Epidermal melanocyte (primary cell): ENCODE results near the gene HHAT.
"Not testable (repeated sequence)": the region's sequence is repeated elsewhere in the genome, so short reads cannot be mapped to it uniquely, and the experiment has no call there.

ENCODE experiments used
- DNase-seq: peaks from one replicate; pipeline ENCODE4 v3.0.0; 2011; ENCODE audit warnings: low spot score; ENCODE audit not compliant: insufficient read length

The HHAT gene

GRCh38 chr1:210394281-210394821 is 65.6 kb downstream of the HHAT start:
- DNase-seq = no peak

GRCh38 chr1:210396541-210396940 is 67.8 kb downstream of the HHAT start:
- DNase-seq = no peak

- DNase-seq = no peak
These were observed 68.5 kb downstream of the HHAT start for GRCh38 chr1:210397252-210397651.

DNA sequence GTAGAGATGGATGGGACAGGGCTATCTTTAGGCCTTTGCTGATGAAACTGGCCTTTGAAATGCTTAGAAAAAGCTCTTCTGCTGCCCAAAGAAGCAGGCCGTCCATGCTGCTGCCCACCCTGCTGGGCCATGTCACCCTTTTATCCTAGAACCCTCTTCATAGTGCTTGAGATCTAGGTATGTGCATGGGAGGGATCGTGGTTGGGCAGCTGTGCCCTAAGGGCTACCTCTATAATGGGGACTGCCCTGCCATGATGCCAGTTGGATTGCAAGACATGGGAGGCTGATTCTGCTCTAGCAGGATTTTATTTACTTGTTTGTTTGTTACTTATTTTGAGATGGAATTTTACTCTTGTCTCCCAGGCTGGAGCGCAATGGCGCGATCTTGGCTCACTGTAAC is 69.0 kb downstream of the HHAT start:
- DNase-seq = no peak

DNA sequence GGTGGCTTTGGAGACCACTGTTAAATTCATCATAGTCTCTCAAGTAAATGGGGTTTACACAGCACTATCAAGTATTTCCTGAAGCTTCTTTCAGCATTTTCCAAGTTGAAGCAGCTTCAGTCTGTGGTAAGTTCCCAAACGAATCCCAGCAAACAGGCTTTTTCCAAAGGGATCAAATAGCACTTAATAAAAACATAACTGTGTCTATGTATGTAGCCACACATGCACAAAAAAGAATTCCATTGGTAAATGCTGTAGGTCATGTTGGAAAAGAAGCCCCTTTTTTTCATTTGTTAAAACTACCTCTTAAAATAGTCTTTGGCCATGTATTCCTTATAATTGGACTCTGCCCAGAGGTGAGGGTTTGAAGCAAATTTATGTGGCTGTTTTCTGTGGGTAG is 69.8 kb downstream of the HHAT start:
- no peak for DNase-seq

DNA sequence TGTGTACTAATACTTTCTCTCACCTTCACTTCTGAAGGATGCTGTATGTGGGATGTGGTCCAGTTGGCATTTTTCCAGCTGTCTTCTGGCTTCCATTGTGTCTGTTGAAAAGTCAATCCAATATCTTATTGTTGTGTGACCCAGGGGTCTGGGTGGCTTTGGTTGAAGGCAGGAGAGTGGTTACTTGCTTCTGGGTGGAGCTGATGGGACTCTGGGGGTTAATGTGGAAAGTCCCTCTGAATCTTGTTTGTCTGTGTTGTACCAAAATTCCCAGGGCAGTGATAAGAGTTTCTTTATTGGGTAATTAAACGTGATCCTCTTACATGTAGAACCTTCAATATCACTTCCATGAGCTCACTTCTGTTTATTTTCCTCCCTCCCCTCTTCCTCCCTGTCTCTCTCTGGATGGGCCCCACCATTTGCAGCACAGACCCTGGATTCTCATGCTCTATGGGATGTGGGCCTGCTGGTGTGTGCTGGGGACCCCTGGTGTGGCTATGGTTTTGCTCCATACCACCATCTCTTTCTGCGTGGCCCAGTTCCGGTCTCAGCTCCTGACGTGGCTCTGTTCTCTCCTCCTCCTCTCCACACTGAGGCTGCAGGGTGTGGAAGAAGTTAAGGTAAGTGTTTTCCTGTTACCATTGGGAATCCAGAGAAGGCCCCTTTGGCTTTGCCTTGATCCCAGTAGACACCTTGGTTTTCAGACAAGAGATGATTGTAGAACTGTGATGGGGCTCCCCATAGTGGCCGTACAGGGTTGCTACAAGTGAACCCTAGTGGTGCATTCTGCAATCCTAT is 71.5 kb downstream of the HHAT start:
- DNase-seq = peak; percentile 68

- DNase-seq = no peak
These were observed 73.9 kb downstream of the HHAT start for GRCh38 chr1:210402560-210402959.

DNA sequence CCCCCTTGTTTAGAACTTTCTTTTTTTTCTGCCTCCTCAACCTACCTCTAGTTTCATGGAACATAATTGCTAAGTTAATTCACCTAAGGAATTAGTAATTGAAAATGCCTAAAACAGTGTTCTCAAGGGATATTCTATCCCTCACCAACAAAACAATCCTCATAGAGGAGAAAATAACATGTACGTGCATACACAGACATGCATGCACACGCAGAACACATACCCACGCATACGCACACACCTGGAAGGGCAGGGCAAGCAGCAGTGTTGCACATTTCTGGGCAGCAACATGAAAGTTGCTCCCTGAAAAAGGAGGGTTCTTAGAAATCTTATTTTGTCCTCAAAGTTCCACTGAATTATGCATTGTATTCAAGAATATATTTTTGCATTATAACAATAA is 76.6 kb downstream of the HHAT start:
- no peak for DNase-seq

GRCh38 chr1:210406341-210406740 is 77.6 kb downstream of the HHAT start:
- DNase-seq = not testable (repeated sequence)

DNA sequence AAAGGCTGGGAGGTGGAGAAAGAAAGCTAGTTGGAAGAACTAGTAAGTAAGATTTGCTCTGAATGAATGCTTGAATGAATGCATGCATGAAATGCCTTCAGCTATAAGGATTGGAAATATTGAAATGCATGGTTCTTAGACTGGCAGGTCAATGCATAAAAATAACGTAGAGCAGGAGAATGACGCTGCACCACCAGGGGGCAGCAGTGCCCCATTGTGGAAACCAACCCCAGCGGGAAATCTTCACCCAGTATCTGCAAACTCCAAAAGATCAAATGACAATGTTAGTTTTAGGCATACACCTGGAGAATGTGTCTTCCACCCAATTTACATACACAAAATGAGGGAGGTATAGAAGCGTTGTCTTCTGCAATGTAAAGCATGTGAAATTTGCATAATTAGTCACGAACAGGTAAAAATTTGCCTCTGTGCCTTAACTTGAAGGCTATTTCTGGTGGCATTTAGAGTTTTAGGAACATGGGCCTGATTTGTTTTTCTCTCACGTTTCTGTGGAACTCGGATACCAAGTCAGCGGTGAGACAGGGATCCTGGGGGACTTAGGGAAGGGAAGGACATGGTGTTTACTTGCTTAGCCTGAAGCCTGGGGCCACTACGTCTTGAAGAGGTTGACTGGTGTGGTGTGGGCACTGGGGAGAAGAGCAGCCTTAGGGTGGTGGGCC is 78.6 kb downstream of the HHAT start:
- DNase-seq = peak; percentile 73

DNA sequence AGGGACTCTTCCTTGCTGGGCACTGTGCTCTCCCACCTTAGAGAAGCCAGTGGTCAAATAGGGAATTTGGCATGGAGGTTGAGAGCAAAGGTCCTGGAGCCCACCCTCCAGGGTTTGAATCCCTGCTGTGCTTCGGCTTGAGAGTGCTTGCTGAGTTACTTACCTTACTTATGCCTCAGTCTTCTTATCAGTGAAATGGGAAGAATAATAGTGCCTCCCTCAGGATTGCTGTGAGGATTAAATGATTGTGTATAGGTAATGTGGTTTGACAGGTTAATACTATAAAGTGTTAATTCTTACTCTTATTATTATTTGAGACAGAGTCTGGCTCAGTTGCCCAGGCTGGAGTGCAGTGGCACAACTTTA is 79.2 kb downstream of the HHAT start:
- no peak for DNase-seq

GRCh38 chr1:210412240-210412639 is 83.5 kb downstream of the HHAT start:
- DNase-seq = no peak

DNA sequence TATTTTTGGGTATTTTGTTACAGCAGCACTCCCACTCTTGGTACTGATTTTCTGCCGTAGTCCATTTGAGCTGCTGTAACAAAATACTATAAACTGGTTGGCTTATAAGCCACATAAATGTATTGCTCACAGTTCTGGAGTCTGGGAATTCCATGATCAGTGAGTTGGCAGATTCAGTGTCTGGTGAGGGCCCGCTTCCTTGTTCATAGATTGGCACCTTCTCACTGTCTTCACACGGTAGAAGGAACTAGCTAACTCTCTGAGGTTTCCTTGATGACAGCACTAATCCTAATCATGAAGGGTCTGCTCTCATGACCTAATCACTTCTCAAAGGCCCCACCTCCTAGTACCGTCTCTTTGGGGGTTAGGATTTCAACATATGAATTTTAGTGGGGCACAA is 85.2 kb downstream of the HHAT start:
- no peak for DNase-seq

- no peak for DNase-seq
These were observed 87.2 kb downstream of the HHAT start for GRCh38 chr1:210415846-210416448.

DNA sequence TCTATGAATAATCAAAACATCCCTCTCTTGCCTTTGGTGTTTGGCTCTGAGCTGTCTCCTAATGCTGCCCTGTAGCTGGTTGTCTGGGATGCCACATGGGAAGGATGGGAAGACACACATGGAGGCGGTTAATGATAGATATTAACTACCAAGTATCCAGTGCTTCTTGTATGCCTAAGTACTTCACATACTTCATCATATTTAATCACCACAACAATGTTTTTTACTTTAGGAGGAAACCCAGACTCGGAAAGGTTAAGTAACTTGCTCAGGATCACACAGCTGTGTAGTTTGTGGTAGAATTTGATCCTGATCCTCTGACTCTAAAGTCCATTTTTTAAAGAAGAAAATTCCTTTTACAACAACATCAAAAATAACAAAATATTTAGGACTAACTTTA is 88.0 kb downstream of the HHAT start:
- DNase-seq = no peak

DNA sequence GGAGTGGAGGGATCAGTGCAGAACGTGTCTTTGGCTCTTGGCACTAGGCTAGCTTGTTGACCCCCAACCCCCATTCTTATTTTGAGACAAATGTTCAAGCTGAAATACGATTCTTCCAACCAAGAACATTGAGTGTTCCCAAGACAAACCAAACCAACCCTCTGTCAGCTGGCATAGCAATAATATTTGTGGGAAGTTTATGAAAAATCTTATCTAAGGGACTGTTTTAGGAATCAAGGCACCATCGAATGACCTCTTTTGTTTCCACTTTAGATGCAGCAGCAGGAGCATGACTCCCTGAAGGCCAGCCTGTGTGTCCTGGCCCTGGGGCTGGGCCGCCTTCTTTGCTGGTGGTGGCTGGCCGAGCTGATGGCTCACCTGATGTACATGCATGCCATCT is 89.2 kb downstream of the HHAT start:
- DNase-seq = no peak

- DNase-seq = no peak
These were observed 90.4 kb downstream of the HHAT start for GRCh38 chr1:210418863-210419650.

GRCh38 chr1:210426696-210427095 is 98.0 kb downstream of the HHAT start:
- not testable (repeated sequence) for DNase-seq

- no peak for DNase-seq
These were observed 100.0 kb downstream of the HHAT start for GRCh38 chr1:210428696-210429095.

DNA sequence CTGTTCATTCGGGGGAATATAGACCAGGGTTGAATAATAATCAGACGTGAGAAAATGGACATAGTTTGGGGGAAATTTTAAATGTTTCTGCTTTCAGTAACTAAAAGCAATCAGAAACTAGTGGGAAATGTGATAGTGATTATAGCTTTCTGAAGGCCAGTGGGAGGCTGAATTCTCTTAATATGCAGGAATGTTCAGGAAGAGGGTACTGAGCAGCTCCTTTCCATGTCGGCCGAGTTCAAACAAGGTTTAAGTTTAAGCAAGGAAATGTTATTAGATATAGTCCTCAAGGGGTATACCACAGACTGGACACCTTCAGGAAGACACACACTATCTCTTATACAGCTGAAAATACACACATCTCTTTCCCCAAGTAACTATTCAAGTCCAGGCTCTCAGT is 105.5 kb downstream of the HHAT start:
- no peak for DNase-seq

GRCh38 chr1:210437111-210437510 is 108.4 kb downstream of the HHAT start:
- no peak for DNase-seq

- no peak for DNase-seq
These were observed 109.1 kb downstream of the HHAT start for GRCh38 chr1:210437781-210438180.
